ENCODE measurements around the gene VAT1.

DNA sequence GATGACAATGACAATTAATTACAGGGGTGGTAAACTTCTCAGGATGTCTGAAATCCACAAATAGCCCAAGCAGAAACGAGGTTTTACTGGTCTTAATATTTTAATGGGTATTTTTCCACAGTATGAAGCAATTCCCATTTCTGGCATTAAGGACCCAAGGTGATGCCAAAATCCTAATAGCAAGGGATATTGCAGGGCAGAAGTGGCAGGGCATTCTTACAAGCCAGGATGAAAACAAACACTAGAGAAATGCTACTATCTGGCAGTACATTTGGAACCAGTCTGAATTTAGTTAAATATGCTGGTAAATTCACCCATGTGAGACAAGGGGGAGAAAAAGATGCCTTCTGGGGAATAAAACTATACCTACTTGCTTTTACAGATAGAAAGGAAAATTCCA is 48.1 kb upstream of the VAT1 start:
- TF ChIP-seq EZH2phosphoT487 (IDR thresholded peaks at IDR 0.05; ENCODE audit: insufficient read depth, low read depth) (no peak), EZH2 (IDR thresholded peaks at IDR 0.05; ENCODE audit: insufficient read depth, poor library complexity, severe bottlenecking) (no peak)
